ENCODE results near the gene USP31.
"Not testable (repeated sequence)": the region's sequence is repeated elsewhere in the genome, so short reads cannot be mapped to it uniquely, and the experiment has no call there.

DNA sequence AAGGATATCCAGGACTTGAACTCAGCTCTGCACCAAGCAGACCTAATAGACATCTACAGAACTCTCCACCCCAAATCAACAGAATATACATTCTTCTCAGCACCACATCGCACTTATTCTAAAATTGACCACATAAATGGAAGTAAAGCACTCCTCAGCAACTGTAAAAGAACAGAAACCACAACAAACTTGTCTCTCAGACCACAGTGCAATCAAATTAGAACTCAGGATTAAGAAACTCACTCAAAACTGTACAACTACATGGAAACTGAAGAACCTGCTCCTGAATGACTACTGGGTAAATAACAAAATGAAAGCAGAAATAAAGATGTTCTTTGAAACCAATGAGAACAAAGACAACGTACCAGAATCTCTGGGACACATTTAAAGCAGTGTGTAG is 52.8 kb downstream of the USP31 start:
- TF ChIP-seq, protein P1, sequence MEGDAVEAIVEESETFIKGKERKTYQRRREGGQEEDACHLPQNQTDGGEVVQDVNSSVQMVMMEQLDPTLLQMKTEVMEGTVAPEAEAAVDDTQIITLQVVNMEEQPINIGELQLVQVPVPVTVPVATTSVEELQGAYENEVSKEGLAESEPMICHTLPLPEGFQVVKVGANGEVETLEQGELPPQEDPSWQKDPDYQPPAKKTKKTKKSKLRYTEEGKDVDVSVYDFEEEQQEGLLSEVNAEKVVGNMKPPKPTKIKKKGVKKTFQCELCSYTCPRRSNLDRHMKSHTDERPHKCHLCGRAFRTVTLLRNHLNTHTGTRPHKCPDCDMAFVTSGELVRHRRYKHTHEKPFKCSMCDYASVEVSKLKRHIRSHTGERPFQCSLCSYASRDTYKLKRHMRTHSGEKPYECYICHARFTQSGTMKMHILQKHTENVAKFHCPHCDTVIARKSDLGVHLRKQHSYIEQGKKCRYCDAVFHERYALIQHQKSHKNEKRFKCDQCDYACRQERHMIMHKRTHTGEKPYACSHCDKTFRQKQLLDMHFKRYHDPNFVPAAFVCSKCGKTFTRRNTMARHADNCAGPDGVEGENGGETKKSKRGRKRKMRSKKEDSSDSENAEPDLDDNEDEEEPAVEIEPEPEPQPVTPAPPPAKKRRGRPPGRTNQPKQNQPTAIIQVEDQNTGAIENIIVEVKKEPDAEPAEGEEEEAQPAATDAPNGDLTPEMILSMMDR (IDR thresholded peaks at IDR 0.05; ENCODE audit: low read length), result not testable (repeated sequence)
- not testable (repeated sequence) for TF ChIP-seq EZH2 (IDR thresholded peaks at IDR 0.05; ENCODE audit: borderline replicate concordance, low read length)

All from OCI-LY1 (cell line).